Adrenal gland (tissue), 12 donors: ENCODE measurements around the gene DSCAML1. TPM values are rescaled to one million over a fixed set of nuclear protein-coding genes. Genes with fewer than 3 reads are reported as not detected.

Source experiments
- DNase-seq, 7 donors: peaks; one replicate each; pipeline ENCODE4 v3.0.0-alpha.2; 2019 to 2020
- H3K27ac ChIP-seq, 5 donors: fragments of 200-600 bp; sonication (generic) in 4 of 5; 1 replicate in 3 of 5; 2 replicates in 2 of 5; pipeline versions ENCODE4 v1.5.1 to v1.8.0; 2016 to 2020; ENCODE audit warnings: mild to moderate bottlenecking in 1 of 5
- H3K27me3 ChIP-seq: fragments of 200-600 bp; 2 replicates; pipeline ENCODE4 v1.8.0; 2021
- H3K36me3 ChIP-seq, 2 donors: fragments of 200-600 bp; replicated peaks in 1 of 2; 1 replicate in 1 of 2; 2 replicates in 1 of 2; pipeline versions ENCODE4 v1.5.1 to v1.8.0; 2018 to 2022
- H3K4me1 ChIP-seq, 2 donors: fragments of 200-600 bp; replicated peaks in 1 of 2; 1 replicate in 1 of 2; 2 replicates in 1 of 2; pipeline versions ENCODE4 v1.5.1 to v1.8.0; 2018 to 2021
- H3K4me3 ChIP-seq, 4 donors: fragments of 200-600 bp; sonication (generic) in 3 of 4; one replicate each; pipeline ENCODE4 v1.5.1; 2016 to 2018
- H3K9me3 ChIP-seq, 3 donors: fragments of 200-600 bp; sonication (generic) in 1 of 3; replicated peaks in 1 of 3; 1 replicate in 2 of 3; 2 replicates in 1 of 3; pipeline versions ENCODE4 v1.5.1 to v1.8.0; 2016 to 2021
- POLR2A ChIP-seq, 2 donors: fragments of 450-650 bp; IDR thresholded peaks; one replicate each; pipeline ENCODE4 v1.6.1; 2017; ENCODE audit warnings: antibody characterized with exemption in 2 of 2, mild to moderate bottlenecking in 2 of 2, moderate library complexity in 1 of 2
- WGBS, 4 donors: extraction: QIAGEN DNeasy Blood & Tissue Kit in 2 of 4; methylation state at CpG; one replicate each; pipeline versions ENCODE4 v1.1.5 to v1.1.7; 2013 to 2017; 5-methylcytosine and 5-hydroxymethylcytosine counted together
- intact Hi-C, 2 donors: fragments of 100-400 bp; cut with DNase I; formaldehyde crosslinking; loops; one replicate each; pipeline versions ENCODE4 v1.14.1 to v1.15.0; 2022 to 2023
- polyA plus RNA-seq, 3 donors: library from polyadenylated mRNA; stranded (reverse); fragments of 200-250 nt in 2 of 3; fragments of 350-450 nt in 1 of 3; fragmentation: Illumina TruSeq in 1 of 3; extraction: RNeasy Lipid Tissue Mini Kit (QIAGEN cat#74804) in 1 of 3; gene quantifications; one replicate each; pipeline ENCODE4 v1.2.3, GENCODE V29; 2013 to 2014
- total RNA-seq, 9 donors: library from RNA; depleted of rRNA in 4 of 9; stranded (reverse); fragments of >200 nt in 4 of 9; fragments of 120-200 nt in 1 of 9; fragmentation: NEBNext Ultra II Directional in 1 of 9; extraction: Animal tissue kit (Norgen Biotek cat#: 25700) in 1 of 9; gene quantifications; one replicate each; pipeline versions ENCODE4 v1.1.0 to v1.2.4, GENCODE V29; 2013 to 2023
- TF ChIP-seq, protein P1 (sequence below), 6 experiments: fragments of 450-650 bp in 4 of 6; fragments of 200-600 bp in 2 of 6; sonication (generic) in 1 of 6; IDR thresholded peaks; 1 replicate in 5 of 6; 2 replicates in 1 of 6; pipeline versions ENCODE4 v1.5.1 to v1.8.0; 2016 to 2021; ENCODE audit warnings: antibody characterized with exemption in 6 of 6, mild to moderate bottlenecking in 2 of 6, moderate library complexity in 1 of 6
- donor health status: healthy with polysubstance abuse.
- donor health status: Bipolar disorder and iron deficiency.
- donor health status: DM: yes; HTN: yes; CAD: no.
- donor health status: DM: no; HTN: no; CAD: no.
- donor health status: DM: no; HTN: no; CAD: no.
- donor health status: DM: yes; HTN: yes; CAD: no.

DSCAML1 gene
- total and polyA plus RNA-seq, 12 donors = 0.09 to 1.9 (median 0.55) TPM; not detected in 1

DNA sequence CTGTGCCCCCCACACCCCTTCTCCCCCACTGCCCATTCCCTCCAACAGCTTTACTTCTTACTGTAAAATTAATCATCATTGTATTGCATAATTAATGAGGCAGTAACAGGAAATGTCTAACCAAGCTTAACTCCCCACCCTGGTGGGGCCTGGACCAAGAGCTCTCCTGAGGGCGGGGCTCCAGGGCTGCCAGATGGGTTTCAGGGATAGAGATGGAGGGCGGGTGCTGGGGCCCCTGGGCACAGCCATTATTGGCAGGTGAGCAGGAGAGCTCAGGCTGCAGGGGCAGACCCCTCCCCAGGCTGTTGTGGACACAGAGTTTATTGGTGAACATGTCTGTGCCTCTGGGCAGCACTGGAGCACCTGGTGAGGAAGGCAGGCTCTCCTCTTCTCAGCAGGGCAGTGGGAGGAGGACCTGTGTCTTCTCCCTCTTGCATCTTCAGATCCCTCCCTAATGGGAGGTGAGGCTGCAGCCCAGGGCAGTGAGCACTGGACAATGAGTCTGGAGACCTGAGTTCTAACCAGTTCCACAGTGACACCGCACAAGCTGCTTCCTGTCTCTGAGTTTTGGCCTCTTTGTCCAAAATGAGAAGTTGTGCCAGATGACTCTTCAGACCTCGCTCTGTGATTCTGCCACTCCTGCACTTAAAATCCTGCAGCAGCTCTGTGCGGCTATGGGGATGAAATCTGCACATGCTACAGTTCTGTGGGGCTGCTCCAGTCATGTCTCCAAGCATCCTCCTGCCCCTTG, 236.1 kb downstream of the DSCAML1 start:
- intact Hi-C loops = no loop called here
- TF ChIP-seq, protein P1, sequence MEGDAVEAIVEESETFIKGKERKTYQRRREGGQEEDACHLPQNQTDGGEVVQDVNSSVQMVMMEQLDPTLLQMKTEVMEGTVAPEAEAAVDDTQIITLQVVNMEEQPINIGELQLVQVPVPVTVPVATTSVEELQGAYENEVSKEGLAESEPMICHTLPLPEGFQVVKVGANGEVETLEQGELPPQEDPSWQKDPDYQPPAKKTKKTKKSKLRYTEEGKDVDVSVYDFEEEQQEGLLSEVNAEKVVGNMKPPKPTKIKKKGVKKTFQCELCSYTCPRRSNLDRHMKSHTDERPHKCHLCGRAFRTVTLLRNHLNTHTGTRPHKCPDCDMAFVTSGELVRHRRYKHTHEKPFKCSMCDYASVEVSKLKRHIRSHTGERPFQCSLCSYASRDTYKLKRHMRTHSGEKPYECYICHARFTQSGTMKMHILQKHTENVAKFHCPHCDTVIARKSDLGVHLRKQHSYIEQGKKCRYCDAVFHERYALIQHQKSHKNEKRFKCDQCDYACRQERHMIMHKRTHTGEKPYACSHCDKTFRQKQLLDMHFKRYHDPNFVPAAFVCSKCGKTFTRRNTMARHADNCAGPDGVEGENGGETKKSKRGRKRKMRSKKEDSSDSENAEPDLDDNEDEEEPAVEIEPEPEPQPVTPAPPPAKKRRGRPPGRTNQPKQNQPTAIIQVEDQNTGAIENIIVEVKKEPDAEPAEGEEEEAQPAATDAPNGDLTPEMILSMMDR (IDR thresholded peaks at IDR 0.05) = no peak
- no peak for TF ChIP-seq POLR2A (IDR thresholded peaks at IDR 0.05)
- H3K4me1 ChIP-seq = no peaks in the 10 kb centered on the region
- WGBS, 4 donors = 80 to 91% (median 84%) methylated on average over 4 to 5 of the region's 5 CpGs
- no peak for DNase-seq
- H3K9me3 ChIP-seq = no peaks in the 10 kb centered on the region
- H3K36me3 ChIP-seq = no peaks in the 10 kb centered on the region
- H3K4me3 ChIP-seq = no peak overlapping the region
- H3K27me3 ChIP-seq = no peaks in the 10 kb centered on the region
- H3K27ac ChIP-seq = no peak overlapping the region

DNA sequence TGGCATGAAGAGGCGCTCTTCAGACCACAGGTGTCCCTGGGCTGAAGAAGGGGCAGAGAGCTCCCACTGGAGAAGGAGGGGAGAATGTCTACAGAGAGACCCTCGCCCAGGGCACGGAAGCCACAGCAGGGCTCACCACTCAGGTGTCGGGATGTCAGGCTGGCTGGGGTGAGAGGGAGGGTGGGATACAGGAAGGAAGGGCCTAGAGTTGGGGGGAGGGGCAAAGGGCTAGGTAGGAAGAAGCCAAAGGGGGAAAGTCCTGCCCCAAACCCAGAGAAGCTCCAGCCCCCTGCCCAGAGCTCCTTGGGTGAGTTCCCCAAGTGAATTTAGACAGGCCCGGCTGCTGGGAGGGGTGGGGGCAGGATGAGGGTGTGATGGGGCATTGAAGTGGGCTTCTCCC, 237.3 kb downstream of the DSCAML1 start:
- DNase-seq = no peak
- TF ChIP-seq, protein P1 (IDR thresholded peaks at IDR 0.05) = no peak
- no peak for TF ChIP-seq POLR2A (IDR thresholded peaks at IDR 0.05)
- Histone ChIP-seq H3K36me3 (no peaks in the 10 kb centered on the region), H3K4me1 (no peaks in the 10 kb centered on the region), H3K4me3 (no peak overlapping the region), H3K27ac (no peak overlapping the region), H3K27me3 (no peaks in the 10 kb centered on the region), H3K9me3 (no peaks in the 10 kb centered on the region)
- 54 to 77% (median 63%) methylated on average over 4 to 5 of the region's 5 CpGs for WGBS, 4 donors
- intact Hi-C loops = no loop called here

DNA sequence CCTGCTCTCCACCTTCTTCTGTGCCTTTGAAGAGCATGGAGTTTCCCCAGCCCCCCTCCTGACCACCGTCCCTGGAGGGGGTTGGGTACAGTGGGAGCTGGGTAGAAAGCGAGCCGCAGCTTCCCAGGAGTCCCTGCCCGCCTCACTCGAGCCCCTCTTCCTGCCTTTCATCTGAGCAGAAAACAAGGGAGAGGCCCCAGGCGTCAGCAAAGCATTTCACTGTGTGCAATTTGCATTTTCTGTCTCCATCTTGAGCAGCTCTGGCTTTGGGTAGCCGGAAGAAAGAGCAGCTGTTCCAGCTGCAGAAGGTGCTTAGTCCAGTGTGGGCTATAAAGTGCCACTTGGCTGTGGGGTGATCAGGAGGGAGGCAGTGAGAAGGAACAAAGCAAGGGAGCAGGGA, 239.7 kb downstream of the DSCAML1 start:
- intact Hi-C loops = no loop called here
- TF ChIP-seq, protein P1 (IDR thresholded peaks at IDR 0.05) = no peak
- no peak for TF ChIP-seq POLR2A (IDR thresholded peaks at IDR 0.05)
- no peak for DNase-seq
- Histone ChIP-seq H3K36me3 (no peaks in the 10 kb centered on the region), H3K27ac (no peak overlapping the region), H3K4me3 (no peak overlapping the region), H3K9me3 (no peaks in the 10 kb centered on the region), H3K27me3 (no peaks in the 10 kb centered on the region), H3K4me1 (no peaks in the 10 kb centered on the region)
- WGBS, 4 donors = 47 to 61% (median 58%) methylated on average over 3 to 7 of the region's 7 CpGs

DNA sequence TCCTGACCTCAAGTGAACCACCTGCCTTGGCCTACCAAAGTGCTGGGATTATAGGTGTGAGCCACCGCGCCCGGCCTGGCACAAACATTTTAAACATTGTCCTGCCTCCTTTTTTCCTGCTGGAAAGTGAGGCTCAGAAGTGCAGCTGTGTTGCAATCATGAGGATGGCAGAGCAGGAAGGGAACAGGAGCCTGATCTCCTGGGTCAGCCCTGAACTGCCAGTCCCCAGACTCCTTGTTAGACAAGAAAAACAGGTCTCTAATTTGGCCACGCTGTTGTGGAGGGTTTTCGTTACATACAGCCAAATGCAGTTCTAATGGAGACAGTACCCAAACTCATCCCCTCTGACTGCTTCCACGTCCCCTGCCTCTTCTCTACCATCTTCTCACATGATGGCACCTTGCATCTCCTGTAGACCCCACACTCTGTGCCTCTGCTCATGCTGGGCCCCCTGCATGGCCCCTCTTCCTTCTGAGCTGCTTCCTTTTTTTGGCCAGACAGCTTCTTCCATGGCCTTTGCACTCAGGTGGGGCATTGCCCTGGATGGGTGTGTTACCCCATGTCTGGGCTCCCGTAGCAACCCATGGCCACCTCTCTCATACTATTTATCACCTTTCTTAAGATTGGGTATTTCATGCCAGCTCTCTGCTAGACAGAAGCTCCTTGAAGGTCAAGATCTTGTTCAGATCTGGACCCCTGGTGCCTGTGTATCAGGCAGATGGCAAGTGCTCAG, 242.2 kb downstream of the DSCAML1 start:
- Histone ChIP-seq H3K27me3 (no peaks in the 10 kb centered on the region), H3K36me3 (no peaks in the 10 kb centered on the region), H3K9me3 (no peaks in the 10 kb centered on the region), H3K27ac (no peak overlapping the region), H3K4me3 (no peak overlapping the region), H3K4me1 (no peaks in the 10 kb centered on the region)
- no peak for TF ChIP-seq POLR2A (IDR thresholded peaks at IDR 0.05)
- TF ChIP-seq, protein P1 (IDR thresholded peaks at IDR 0.05) = no peak
- WGBS, 4 donors = 74 to 88% (median 81%) methylated on average over 7 of the region's 7 CpGs
- no peak for DNase-seq
- intact Hi-C loops = no loop called here
